ENCODE results near the gene EEF1AKMT3.

DNA sequence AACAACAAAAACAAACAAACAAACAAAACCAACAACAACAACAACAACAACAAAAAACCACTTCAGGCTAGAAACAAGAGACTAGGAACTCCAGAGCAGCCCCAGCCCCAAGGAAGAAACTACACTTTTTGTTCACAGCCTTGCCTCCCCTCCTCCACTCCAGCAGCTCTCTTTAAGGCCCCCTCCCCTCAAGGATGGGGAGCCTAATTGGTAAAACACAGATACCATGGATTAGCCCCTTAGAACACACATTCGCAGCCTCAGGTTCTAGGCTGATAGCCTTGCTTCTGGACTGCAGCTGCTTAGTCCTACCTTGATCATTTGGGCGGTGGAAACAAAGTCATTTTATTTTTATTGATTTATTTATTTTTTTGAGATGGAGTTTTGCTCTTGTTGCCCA is 58.0 kb downstream of the EEF1AKMT3 start:
- TF ChIP-seq, protein P1, sequence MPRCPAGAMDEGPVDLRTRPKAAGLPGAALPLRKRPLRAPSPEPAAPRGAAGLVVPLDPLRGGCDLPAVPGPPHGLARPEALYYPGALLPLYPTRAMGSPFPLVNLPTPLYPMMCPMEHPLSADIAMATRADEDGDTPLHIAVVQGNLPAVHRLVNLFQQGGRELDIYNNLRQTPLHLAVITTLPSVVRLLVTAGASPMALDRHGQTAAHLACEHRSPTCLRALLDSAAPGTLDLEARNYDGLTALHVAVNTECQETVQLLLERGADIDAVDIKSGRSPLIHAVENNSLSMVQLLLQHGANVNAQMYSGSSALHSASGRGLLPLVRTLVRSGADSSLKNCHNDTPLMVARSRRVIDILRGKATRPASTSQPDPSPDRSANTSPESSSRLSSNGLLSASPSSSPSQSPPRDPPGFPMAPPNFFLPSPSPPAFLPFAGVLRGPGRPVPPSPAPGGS (IDR thresholded peaks at IDR 0.05): no peak
- TF ChIP-seq, protein P2, sequence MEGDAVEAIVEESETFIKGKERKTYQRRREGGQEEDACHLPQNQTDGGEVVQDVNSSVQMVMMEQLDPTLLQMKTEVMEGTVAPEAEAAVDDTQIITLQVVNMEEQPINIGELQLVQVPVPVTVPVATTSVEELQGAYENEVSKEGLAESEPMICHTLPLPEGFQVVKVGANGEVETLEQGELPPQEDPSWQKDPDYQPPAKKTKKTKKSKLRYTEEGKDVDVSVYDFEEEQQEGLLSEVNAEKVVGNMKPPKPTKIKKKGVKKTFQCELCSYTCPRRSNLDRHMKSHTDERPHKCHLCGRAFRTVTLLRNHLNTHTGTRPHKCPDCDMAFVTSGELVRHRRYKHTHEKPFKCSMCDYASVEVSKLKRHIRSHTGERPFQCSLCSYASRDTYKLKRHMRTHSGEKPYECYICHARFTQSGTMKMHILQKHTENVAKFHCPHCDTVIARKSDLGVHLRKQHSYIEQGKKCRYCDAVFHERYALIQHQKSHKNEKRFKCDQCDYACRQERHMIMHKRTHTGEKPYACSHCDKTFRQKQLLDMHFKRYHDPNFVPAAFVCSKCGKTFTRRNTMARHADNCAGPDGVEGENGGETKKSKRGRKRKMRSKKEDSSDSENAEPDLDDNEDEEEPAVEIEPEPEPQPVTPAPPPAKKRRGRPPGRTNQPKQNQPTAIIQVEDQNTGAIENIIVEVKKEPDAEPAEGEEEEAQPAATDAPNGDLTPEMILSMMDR (IDR thresholded peaks at IDR 0.05): no peak
- no peak for TF ChIP-seq EP300 (IDR thresholded peaks at IDR 0.05)
- TF ChIP-seq POLR2A (IDR thresholded peaks at IDR 0.05; ENCODE audit: low read length): no peak
- no peak for TF ChIP-seq SMC3 (IDR thresholded peaks at IDR 0.05)
- TF ChIP-seq CHD2 (IDR thresholded peaks at IDR 0.05; ENCODE audit: low read length, partially characterized antibody): no peak
- TF ChIP-seq RFX5 (IDR thresholded peaks at IDR 0.05): no peak
- no peak for TF ChIP-seq BHLHE40 (IDR thresholded peaks at IDR 0.05; ENCODE audit: low read depth, low read length)
